Osteocyte (in vitro differentiated cells): Measurements from ENCODE around the gene ZNF79. TPM values are rescaled to one million over a fixed set of nuclear protein-coding genes. Genes with fewer than 3 reads are reported as not detected.

ENCODE experiments used
- DNase-seq: peaks from one replicate; pipeline ENCODE4 v3.0.0; 2021; ENCODE audit warnings: mixed read lengths; ENCODE audit not compliant: unreplicated experiment; ENCODE audit errors: extremely low spot score
- H3K27ac Mint-ChIP-seq: one replicate; pipeline ENCODE4 v1.8.0; 2021; ENCODE audit warnings: mild to moderate bottlenecking, mixed read lengths; ENCODE audit not compliant: unreplicated experiment
- H3K27me3 Mint-ChIP-seq: one replicate; pipeline ENCODE4 v1.8.0; 2021; ENCODE audit warnings: mixed read lengths; ENCODE audit not compliant: unreplicated experiment
- H3K36me3 Mint-ChIP-seq: one replicate; pipeline ENCODE4 v1.8.0; 2021; ENCODE audit warnings: mixed read lengths; ENCODE audit not compliant: unreplicated experiment
- H3K4me1 Mint-ChIP-seq: one replicate; pipeline ENCODE4 v1.8.0; 2021; ENCODE audit warnings: mixed read lengths; ENCODE audit not compliant: unreplicated experiment
- H3K4me3 Mint-ChIP-seq: one replicate; pipeline ENCODE4 v1.8.0; 2021; ENCODE audit warnings: mild to moderate bottlenecking, moderate library complexity, mixed read lengths; ENCODE audit not compliant: unreplicated experiment
- H3K9me3 Mint-ChIP-seq: one replicate; pipeline ENCODE4 v1.8.0; 2021; ENCODE audit warnings: mixed read lengths; ENCODE audit not compliant: unreplicated experiment
- CTCF ChIP-seq: fragments of 200-600 bp; sonication (generic); IDR thresholded peaks from 2 replicates; pipeline ENCODE4 v1.5.0; 2021; ENCODE audit warnings: antibody characterized with exemption, mild to moderate bottlenecking, moderate library complexity
- total RNA-seq: library from RNA; stranded (reverse); gene quantifications from 2 replicates; pipeline ENCODE4 v1.2.1, GENCODE V29; 2021

Gene ZNF79
- total RNA-seq, 1 donor from 2014 or later = 9.0 TPM

DNA sequence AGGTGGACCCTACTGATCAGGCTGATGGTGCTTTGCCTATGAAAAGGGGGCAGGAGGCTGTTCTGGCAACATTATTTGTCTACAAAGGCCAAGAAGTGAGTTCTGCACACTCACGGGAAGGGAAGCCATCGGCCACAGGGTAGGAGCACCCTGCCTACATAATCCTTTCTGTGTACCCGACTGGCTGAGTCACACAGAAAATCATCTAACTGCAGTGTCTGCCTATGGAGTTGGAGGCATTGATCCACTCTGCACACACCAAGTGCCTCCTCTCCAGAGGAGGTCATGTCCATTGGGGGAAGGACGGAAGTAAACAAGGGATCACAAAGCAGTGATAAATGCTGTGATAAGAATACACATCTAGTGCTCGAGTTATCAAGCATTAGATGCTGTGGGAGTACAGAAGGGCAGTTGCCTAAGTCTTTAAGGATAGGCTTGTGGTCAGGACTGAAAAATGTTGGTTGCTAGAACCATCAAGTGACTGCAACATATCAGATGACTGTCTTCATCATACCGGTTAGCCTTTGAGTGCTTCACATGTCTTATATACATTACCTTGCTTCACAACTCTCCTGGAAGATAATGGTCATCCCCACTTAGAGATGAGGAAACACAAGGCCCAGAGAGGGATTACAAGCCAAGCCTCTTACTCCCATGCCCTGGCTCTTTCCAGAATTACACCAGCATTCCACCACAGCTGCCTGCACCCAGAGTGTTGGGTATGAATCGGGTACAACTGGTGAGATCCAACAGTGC lies 28.5 kb upstream of the ZNF79 start:
- no peaks in the 10 kb centered on the region for H3K9me3 Mint-ChIP-seq
- peak overlapping the region; percentile 84 for H3K4me3 Mint-ChIP-seq
- no peak overlapping the region for H3K27ac Mint-ChIP-seq
- no peaks in the 10 kb centered on the region for H3K36me3 Mint-ChIP-seq
- DNase-seq = no peak
- no peaks in the 10 kb centered on the region for H3K27me3 Mint-ChIP-seq
- no peak for TF ChIP-seq CTCF
- H3K4me1 Mint-ChIP-seq = peaks cover 12% of the 10 kb centered on the region

GRCh38 chr9:127396253-127396807 lies 27.9 kb upstream of the ZNF79 start:
- H3K36me3 Mint-ChIP-seq = no peaks in the 10 kb centered on the region
- no peak overlapping the region for H3K27ac Mint-ChIP-seq
- TF ChIP-seq CTCF = no peak
- no peak for DNase-seq
- H3K9me3 Mint-ChIP-seq = no peaks in the 10 kb centered on the region
- H3K27me3 Mint-ChIP-seq = no peaks in the 10 kb centered on the region
- peak overlapping the region; percentile 84 for H3K4me3 Mint-ChIP-seq
- H3K4me1 Mint-ChIP-seq = peaks cover 12% of the 10 kb centered on the region

DNA sequence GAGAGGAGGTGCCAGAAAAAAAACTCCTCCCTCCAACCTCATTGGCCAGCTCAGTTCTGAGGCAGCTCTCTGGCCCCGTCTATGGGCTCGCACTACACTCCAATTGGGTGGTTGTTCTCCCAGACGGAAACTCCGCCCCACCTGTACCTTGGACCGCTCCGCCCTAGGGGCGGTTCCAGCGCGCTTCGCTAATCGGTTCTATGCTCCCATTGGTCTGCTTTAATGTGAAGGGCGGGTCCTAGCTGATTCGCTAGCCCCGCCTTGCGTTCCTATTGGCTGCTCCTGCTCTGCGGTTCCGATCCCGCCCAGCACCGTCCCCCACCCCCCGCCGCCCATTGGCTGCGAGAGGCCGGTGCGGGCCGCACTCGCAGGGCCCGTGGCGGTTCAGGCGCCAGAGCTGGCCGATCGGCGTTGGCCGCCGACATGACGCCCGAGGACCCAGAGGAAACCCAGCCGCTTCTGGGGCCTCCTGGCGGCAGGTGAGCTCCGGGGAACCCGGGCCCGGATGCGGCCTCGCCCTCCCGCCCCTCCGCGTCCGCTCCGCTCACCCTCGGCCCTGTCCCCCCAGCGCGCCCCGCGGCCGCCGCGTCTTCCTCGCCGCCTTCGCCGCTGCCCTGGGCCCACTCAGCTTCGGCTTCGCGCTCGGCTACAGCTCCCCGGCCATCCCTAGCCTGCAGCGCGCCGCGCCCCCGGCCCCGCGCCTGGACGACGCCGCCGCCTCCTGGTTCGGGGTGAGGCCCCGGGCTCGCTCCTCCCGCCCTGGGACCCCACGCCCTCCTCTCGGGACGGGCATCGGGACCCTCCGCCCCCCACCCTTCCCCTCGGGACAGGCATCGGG lies 27.2 kb upstream of the ZNF79 start, which contains the start of gene SLC2A8:
Gene SLC2A8, plus strand, starts transcription at position 362 of the 838 bp plus-strand sequence. Its CDS starts 62 bp downstream, at position 424.
- Mint-ChIP-seq H3K4me3 (peak within 1 kb of the TSS; percentile 84), H3K27me3 (no peaks in the 10 kb centered on the region), H3K36me3 (no peaks in the 10 kb centered on the region), H3K9me3 (no peaks in the 10 kb centered on the region), H3K4me1 (peaks cover 12% of the 10 kb centered on the region), H3K27ac (no peak within 1 kb of the TSS)
- TF ChIP-seq CTCF = peak; percentile 33
- peak; percentile 100 for DNase-seq

DNA sequence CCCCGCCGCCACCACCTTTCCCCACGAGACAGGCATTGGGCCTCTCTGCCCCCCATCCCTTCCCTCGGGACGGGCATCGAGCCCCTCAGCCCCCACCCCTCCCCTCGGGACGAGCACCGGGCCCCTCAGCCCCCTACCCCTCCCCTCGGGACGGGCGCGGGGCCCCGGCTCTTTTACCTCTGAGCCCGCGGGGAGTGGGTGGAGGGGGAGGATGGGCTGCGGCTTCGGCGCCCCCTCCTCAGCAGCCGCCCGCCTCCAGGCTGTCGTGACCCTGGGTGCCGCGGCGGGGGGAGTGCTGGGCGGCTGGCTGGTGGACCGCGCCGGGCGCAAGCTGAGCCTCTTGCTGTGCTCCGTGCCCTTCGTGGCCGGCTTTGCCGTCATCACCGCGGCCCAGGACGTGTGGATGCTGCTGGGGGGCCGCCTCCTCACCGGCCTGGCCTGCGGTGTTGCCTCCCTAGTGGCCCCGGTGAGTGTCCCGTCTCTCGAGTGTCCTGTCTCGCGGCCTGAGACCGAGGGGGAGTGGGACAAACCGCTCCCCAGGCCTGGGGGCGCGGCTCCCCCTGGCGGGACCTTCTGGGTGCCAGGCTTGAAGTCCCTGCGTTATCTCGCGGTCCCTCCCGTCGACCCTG lies 26.4 kb upstream of the ZNF79 start:
- TF ChIP-seq CTCF = peak; percentile 68
- H3K27me3 Mint-ChIP-seq = no peaks in the 10 kb centered on the region
- no peak for DNase-seq
- H3K27ac Mint-ChIP-seq = peak overlapping the region; percentile 57
- peak overlapping the region; percentile 75 for H3K4me3 Mint-ChIP-seq
- H3K9me3 Mint-ChIP-seq = no peaks in the 10 kb centered on the region
- H3K36me3 Mint-ChIP-seq = no peaks in the 10 kb centered on the region
- peaks cover 12% of the 10 kb centered on the region for H3K4me1 Mint-ChIP-seq
